PFSK-1 (cell line): ENCODE results near the gene UCN3.

Source experiments
- POLR2AphosphoS5 ChIP-seq: IDR thresholded peaks from 2 replicates; pipeline ENCODE4 v1.6.1; 2012; ENCODE audit warnings: low read depth, mild to moderate bottlenecking, control low read depth, low read length, moderate library complexity
- TF ChIP-seq, protein P1 (sequence below), 2 experiments: IDR thresholded peaks; 2 replicates each; pipeline versions ENCODE4 v1.6.1 to v1.8.0; 2011 to 2012; ENCODE audit warnings: low read depth in 2 of 2, low read length in 2 of 2, control low read depth in 1 of 2, inconsistent platforms in 1 of 2, mild to moderate bottlenecking in 1 of 2, moderate library complexity in 1 of 2; ENCODE audit not compliant: insufficient read depth in 1 of 2

GRCh38 chr10:5338010-5338409, 26.8 kb upstream of the UCN3 start:
- TF ChIP-seq POLR2AphosphoS5 = no peak
- TF ChIP-seq, protein P1, sequence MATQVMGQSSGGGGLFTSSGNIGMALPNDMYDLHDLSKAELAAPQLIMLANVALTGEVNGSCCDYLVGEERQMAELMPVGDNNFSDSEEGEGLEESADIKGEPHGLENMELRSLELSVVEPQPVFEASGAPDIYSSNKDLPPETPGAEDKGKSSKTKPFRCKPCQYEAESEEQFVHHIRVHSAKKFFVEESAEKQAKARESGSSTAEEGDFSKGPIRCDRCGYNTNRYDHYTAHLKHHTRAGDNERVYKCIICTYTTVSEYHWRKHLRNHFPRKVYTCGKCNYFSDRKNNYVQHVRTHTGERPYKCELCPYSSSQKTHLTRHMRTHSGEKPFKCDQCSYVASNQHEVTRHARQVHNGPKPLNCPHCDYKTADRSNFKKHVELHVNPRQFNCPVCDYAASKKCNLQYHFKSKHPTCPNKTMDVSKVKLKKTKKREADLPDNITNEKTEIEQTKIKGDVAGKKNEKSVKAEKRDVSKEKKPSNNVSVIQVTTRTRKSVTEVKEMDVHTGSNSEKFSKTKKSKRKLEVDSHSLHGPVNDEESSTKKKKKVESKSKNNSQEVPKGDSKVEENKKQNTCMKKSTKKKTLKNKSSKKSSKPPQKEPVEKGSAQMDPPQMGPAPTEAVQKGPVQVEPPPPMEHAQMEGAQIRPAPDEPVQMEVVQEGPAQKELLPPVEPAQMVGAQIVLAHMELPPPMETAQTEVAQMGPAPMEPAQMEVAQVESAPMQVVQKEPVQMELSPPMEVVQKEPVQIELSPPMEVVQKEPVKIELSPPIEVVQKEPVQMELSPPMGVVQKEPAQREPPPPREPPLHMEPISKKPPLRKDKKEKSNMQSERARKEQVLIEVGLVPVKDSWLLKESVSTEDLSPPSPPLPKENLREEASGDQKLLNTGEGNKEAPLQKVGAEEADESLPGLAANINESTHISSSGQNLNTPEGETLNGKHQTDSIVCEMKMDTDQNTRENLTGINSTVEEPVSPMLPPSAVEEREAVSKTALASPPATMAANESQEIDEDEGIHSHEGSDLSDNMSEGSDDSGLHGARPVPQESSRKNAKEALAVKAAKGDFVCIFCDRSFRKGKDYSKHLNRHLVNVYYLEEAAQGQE (IDR thresholded peaks at IDR 0.05; ENCODE audit: insufficient read depth in 1 of 2, low read depth in 2 of 2, low read length in 2 of 2) = no peak
